Right lobe of liver (tissue), 4 donors: ENCODE data around the gene NTMT1.

ENCODE experiments used
- CTCF ChIP-seq, 4 donors: fragments of 200-600 bp in 3 of 4; fragments of 450-650 bp in 1 of 4; IDR thresholded peaks; one replicate each; pipeline versions ENCODE4 v1.5.1 to v1.8.0; 2016 to 2022; ENCODE audit warnings: antibody characterized with exemption in 4 of 4, mild to moderate bottlenecking in 2 of 4
- POLR2A ChIP-seq: fragments of 450-650 bp; IDR thresholded peaks from one replicate; pipeline ENCODE4 v1.6.1; 2017; ENCODE audit warnings: antibody characterized with exemption, mild to moderate bottlenecking
- donor health status: DM: no; HTN: no; CAD: no.
- donor health status: DM: no; HTN: no; CAD: no.
- donor health status: DM: no; HTN: yes; CAD: no.

GRCh38 chr9:129669946-129670345 lies 44.0 kb downstream of the NTMT1 start:
- TF ChIP-seq CTCF (IDR thresholded peaks at IDR 0.05) (no peak), POLR2A (no peak)
